Measurements from ENCODE around the gene PHACTR1.

DNA sequence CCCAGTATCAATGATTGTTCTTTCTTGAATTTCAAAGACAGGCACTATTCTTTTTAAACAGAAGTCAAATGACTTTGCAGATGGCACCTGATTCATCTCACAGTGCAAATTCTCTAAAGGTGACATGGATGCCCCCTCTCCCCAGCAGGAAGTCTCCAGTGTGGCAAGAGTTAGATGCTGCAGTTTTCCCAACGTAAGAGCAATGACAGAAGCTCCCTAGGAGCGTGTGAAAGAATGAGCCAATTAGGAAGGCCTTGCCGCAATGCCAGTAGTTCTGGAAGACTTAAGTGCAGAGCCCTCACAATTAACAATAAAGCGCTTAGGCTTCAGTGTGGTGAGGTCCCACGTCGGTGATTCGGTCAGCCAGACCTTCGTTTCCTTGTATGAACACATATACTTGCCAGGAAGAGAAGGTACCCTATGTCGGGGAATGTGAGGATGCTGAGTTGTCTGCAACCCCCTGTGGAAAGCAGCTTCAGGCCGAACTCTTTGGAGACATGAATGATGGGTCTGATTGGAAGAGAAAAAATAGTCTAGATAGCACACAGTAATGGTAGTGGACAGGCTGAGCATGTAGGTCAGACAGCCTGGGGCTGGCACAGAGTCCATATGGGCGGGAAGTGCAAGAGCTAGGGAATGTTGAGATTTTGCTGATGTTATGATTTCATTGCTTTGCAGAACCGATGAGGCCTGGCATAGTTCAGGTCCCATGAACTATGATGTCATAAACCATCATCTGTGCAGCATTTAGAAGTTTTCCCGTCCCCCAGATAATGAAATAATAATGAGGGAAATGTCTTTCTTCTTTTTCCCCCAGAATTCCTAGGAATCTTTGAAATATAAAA, 132.6 kb downstream of the PHACTR1 start:
- TF ChIP-seq, protein P1, sequence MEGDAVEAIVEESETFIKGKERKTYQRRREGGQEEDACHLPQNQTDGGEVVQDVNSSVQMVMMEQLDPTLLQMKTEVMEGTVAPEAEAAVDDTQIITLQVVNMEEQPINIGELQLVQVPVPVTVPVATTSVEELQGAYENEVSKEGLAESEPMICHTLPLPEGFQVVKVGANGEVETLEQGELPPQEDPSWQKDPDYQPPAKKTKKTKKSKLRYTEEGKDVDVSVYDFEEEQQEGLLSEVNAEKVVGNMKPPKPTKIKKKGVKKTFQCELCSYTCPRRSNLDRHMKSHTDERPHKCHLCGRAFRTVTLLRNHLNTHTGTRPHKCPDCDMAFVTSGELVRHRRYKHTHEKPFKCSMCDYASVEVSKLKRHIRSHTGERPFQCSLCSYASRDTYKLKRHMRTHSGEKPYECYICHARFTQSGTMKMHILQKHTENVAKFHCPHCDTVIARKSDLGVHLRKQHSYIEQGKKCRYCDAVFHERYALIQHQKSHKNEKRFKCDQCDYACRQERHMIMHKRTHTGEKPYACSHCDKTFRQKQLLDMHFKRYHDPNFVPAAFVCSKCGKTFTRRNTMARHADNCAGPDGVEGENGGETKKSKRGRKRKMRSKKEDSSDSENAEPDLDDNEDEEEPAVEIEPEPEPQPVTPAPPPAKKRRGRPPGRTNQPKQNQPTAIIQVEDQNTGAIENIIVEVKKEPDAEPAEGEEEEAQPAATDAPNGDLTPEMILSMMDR (IDR thresholded peaks at IDR 0.05) = no peak
- TF ChIP-seq POLR2AphosphoS5 (IDR thresholded peaks at IDR 0.05; ENCODE audit: insufficient read depth in 1 of 2, low read depth in 1 of 2) = no peak
